Stomach (tissue), 9 donors: ENCODE data around the gene NRG3. TPM values are rescaled to one million over a fixed set of nuclear protein-coding genes. Genes with fewer than 3 reads are reported as not detected.

Experiments
- DNase-seq, 2 donors: peaks; one replicate each; pipeline versions ENCODE4 v3.0.0 to v3.0.0-alpha.2; 2013 to 2019
- H3K27ac ChIP-seq, 5 donors: fragments of 200-600 bp in 4 of 5; sonication (generic) in 4 of 5; one replicate each; pipeline ENCODE4 v1.5.1; 2013 to 2019; ENCODE audit warnings: mild to moderate bottlenecking in 1 of 5, moderate library complexity in 1 of 5
- H3K27me3 ChIP-seq, 3 donors: fragments of 200-600 bp; sonication (generic); one replicate each; pipeline ENCODE4 v1.5.1; 2017 to 2019; ENCODE audit warnings: mixed run types in 1 of 3
- H3K36me3 ChIP-seq, 4 donors: fragments of 200-600 bp; sonication (generic); 1 replicate in 3 of 4; 2 replicates in 1 of 4; pipeline ENCODE4 v1.5.1; 2016 to 2019
- H3K4me1 ChIP-seq, 4 donors: fragments of 200-600 bp; sonication (generic); one replicate each; pipeline ENCODE4 v1.5.1; 2016 to 2019
- H3K4me3 ChIP-seq, 4 donors: fragments of 200-600 bp; sonication (generic) in 3 of 4; one replicate each; pipeline ENCODE4 v1.5.1; 2016 to 2019; ENCODE audit warnings: mild to moderate bottlenecking in 1 of 4
- H3K9me3 ChIP-seq, 4 donors: fragments of 200-600 bp; sonication (generic); one replicate each; pipeline ENCODE4 v1.5.1; 2016 to 2019
- EP300 ChIP-seq: sonication (generic); formaldehyde crosslinking; IDR thresholded peaks from one replicate; pipeline ENCODE4 v1.6.1; 2017; ENCODE audit warnings: antibody characterized with exemption
- POLR2A ChIP-seq, 4 donors: fragments of 450-650 bp; IDR thresholded peaks; one replicate each; pipeline ENCODE4 v1.6.1; 2016; ENCODE audit warnings: antibody characterized with exemption in 4 of 4, control low read depth in 2 of 4, mild to moderate bottlenecking in 1 of 4, moderate library complexity in 1 of 4
- POLR2AphosphoS5 ChIP-seq, 3 donors: sonication (generic); formaldehyde crosslinking; IDR thresholded peaks; one replicate each; pipeline ENCODE4 v1.6.1; 2016; ENCODE audit warnings: antibody characterized with exemption in 3 of 3
- WGBS, 5 donors: extraction: QIAGEN DNeasy Blood & Tissue Kit in 3 of 5; methylation state at CpG; one replicate each; pipeline versions ENCODE4 v1.1.5 to v1.1.7; 2013 to 2018; 5-methylcytosine and 5-hydroxymethylcytosine counted together
- intact Hi-C: fragments of 100-400 bp; cut with DNase I; formaldehyde crosslinking; loops from one replicate; pipeline ENCODE4 v1.15.1; 2023; ENCODE audit warnings: low total_unique reads
- polyA plus RNA-seq, 3 donors: library from polyadenylated mRNA; stranded (reverse); fragments of 200-250 nt; gene quantifications; one replicate each; pipeline ENCODE4 v1.2.3, GENCODE V29; 2013
- total RNA-seq, 5 donors: library from RNA; depleted of rRNA; stranded (reverse); fragments of >200 nt; gene quantifications; one replicate each; pipeline versions ENCODE4 v1.1.0 to v1.2.3, GENCODE V29; 2014 to 2016
- TF ChIP-seq, protein P1 (sequence below), 7 experiments: fragments of 450-650 bp in 4 of 7; fragments of 200-600 bp in 3 of 7; sonication (generic) in 3 of 7; IDR thresholded peaks; one replicate each; pipeline ENCODE4 v1.5.1; 2016 to 2019; ENCODE audit warnings: antibody characterized with exemption in 7 of 7, control low read depth in 2 of 7, mild to moderate bottlenecking in 1 of 7
- donor health status: healthy with polysubstance abuse.
- donor health status: Bipolar disorder and iron deficiency.
- donor health status: healthy.

Gene NRG3
- total and polyA plus RNA-seq, 8 donors: 0.08 to 2.5 (median 0.52) TPM; not detected in 4

DNA sequence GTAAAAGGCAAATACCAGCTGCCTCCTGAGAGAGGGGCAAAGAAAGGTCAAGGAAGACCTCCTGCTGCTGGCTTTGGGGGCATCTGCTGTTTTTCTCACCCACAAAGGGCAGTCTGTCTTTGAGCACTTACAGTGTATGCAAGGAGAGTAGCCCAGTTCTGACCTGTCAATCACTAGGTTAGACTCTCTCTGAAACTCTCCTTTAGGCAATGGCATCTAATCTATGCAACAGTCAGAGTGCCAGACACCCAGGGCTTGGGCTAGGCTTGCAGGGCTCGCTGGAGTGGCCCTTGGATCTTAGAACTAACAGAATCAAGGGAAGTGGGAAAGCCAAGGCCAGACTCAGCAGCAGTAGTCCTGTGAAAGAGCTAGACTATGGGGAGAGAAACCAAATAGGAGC is 522.9 kb downstream of the NRG3 start:
- H3K9me3 ChIP-seq: no peaks in the 10 kb centered on the region
- H3K27ac ChIP-seq: no peak overlapping the region
- H3K27me3 ChIP-seq: no peaks in the 10 kb centered on the region
- peaks cover 0 to 12% (median 0%) of the 10 kb centered on the region in 4 donors for H3K4me1 ChIP-seq
- intact Hi-C loops: no loop called here
- no peak for DNase-seq
- 14 to 65% (median 35%) methylated on average over 1 of the region's 1 CpG for WGBS, 5 donors
- TF ChIP-seq, protein P1, sequence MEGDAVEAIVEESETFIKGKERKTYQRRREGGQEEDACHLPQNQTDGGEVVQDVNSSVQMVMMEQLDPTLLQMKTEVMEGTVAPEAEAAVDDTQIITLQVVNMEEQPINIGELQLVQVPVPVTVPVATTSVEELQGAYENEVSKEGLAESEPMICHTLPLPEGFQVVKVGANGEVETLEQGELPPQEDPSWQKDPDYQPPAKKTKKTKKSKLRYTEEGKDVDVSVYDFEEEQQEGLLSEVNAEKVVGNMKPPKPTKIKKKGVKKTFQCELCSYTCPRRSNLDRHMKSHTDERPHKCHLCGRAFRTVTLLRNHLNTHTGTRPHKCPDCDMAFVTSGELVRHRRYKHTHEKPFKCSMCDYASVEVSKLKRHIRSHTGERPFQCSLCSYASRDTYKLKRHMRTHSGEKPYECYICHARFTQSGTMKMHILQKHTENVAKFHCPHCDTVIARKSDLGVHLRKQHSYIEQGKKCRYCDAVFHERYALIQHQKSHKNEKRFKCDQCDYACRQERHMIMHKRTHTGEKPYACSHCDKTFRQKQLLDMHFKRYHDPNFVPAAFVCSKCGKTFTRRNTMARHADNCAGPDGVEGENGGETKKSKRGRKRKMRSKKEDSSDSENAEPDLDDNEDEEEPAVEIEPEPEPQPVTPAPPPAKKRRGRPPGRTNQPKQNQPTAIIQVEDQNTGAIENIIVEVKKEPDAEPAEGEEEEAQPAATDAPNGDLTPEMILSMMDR (IDR thresholded peaks at IDR 0.05): no peak
- no peak for TF ChIP-seq POLR2AphosphoS5 (IDR thresholded peaks at IDR 0.05)
- TF ChIP-seq EP300: no peak
- TF ChIP-seq POLR2A (IDR thresholded peaks at IDR 0.05): no peak
- H3K36me3 ChIP-seq: no peaks in the 10 kb centered on the region
- no peak overlapping the region for H3K4me3 ChIP-seq

DNA sequence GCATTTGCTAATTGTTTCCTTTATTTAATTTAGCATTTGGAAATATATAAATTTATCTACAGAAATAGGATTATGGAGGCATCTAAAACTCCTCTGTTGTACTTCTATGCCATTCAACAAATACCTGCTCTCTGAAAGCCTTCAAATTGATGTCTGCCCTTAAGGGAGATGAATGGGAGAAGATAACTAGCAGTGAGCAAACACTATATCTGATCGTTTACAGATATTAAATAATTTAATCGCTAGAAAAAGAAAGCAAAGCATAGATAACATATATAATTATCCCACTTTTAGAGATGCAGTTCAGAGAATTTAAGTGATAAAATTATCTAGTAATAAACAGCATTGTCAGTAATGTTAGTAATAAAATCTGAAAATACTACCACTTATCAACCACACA is 524.9 kb downstream of the NRG3 start:
- no peak for DNase-seq
- Histone ChIP-seq H3K4me1 (no peaks in the 10 kb centered on the region), H3K36me3 (no peaks in the 10 kb centered on the region), H3K27me3 (no peaks in the 10 kb centered on the region), H3K9me3 (no peaks in the 10 kb centered on the region), H3K27ac (no peak overlapping the region), H3K4me3 (no peak overlapping the region)
- WGBS, 5 donors: 38 to 56% (median 48%) methylated on average over 2 of the region's 2 CpGs
- intact Hi-C loops: no loop called here
- no peak for TF ChIP-seq POLR2A (IDR thresholded peaks at IDR 0.05)
- TF ChIP-seq, protein P1 (IDR thresholded peaks at IDR 0.05): no peak
- TF ChIP-seq EP300: no peak
- TF ChIP-seq POLR2AphosphoS5 (IDR thresholded peaks at IDR 0.05): no peak

DNA sequence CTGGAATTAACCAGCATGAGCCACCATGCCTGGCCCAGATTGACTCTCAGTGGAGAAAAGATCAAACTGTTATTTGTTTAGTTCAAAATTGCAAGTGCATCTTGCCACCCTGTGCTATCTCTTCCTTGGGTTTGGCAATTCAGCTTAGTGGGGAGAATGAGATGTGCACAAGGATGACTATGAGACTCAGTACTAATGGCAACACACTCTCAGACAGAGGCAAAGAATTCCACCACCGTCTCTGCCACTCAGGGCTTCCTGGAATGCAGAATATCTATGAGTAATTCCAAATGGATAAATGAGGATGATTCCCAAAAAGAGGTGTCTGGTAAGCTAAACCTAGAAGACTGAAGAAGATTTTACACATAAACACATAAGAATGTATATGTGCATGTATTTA is 525.8 kb downstream of the NRG3 start:
- intact Hi-C loops: no loop called here
- Histone ChIP-seq H3K27me3 (no peaks in the 10 kb centered on the region), H3K4me3 (no peak overlapping the region), H3K36me3 (no peaks in the 10 kb centered on the region), H3K9me3 (no peaks in the 10 kb centered on the region), H3K4me1 (no peaks in the 10 kb centered on the region), H3K27ac (no peak overlapping the region)
- TF ChIP-seq, protein P1 (IDR thresholded peaks at IDR 0.05): no peak
- WGBS, 5 donors: 68 to 88% (median 84%) methylated on average over 1 of the region's 1 CpG
- no peak for DNase-seq

DNA sequence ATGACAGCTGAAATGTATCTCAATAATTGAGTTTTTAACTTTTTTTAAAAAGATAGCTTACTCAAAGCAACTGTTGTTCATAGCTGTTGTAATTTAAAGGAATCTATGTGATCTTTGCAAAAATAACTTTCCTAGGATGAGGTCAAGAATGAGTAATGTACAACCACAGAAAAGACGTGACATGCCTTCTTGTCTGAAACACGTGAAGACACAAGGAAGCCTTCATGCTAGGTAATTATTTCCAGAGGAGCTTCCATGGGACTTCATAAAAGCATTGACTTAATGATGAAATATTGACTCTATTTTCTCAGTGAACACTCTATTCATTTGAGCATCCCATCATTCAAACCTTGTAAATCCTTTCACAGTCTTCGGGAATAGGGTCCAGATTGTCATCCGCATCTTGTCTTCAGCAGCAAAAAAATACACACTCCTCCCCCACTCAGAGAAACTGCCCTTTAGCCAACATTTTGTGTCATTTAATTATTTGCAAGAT is 528.0 kb downstream of the NRG3 start:
- Histone ChIP-seq H3K9me3 (no peaks in the 10 kb centered on the region), H3K27me3 (no peaks in the 10 kb centered on the region), H3K4me1 (no peaks in the 10 kb centered on the region), H3K4me3 (no peak overlapping the region), H3K27ac (no peak overlapping the region), H3K36me3 (no peaks in the 10 kb centered on the region)
- DNase-seq: no peak
- no peak for TF ChIP-seq POLR2A (IDR thresholded peaks at IDR 0.05)
- no peak for TF ChIP-seq POLR2AphosphoS5 (IDR thresholded peaks at IDR 0.05)
- TF ChIP-seq EP300: no peak
- TF ChIP-seq, protein P1 (IDR thresholded peaks at IDR 0.05): no peak
- 84 to 90% (median 87%) methylated on average over 4 of the region's 4 CpGs for WGBS, 5 donors
- intact Hi-C loops: no loop called here
